ENCODE results near the gene IGLON5.

Gene IGLON5

DNA sequence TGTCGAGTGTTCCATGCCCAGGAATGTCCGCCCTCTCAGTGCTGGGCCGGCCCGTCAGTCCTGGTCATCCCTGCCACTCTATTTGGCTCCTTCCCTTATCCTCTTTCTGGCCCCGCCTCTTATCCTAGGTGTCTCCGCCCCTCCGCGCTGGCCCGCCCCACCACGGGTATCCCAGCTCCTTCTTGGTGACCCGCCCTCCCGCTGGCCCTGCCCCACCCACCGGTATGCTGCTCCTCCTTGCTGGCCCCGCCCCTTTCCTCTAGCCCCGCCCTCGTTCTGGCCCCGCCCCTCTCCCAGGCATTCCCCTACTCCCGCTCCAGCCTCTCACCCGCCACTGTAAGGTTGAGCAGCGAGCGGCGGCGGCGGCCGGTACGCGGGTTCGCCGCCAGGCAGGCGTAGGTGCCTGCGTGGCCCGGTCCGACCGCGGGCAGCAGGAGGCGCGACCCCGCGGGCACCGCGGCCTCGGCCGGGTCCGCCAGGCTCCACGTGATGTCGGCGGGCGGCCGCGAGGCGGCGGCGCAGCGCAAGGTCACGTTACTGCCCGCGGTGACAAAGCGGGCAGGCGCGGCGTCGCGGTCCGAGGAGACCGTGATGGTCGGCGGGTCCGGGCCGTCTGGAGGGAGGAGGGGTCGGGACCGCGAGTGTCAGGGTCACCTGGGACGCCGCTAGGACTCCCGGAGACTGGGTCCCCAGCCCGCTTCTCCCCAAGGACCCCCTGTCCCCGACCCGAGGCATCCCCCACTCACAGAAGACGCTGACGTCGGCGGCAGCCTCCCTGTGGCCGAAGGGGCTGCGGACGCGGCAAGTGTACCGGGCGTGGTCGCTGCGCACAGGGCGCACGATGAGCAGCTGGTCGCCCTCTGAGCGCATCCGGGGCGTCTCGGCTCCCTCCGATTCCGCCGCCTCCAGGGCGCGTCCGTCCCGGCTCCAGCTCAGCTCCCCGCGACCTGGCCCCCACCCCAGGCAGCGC, 28.5 kb downstream of the IGLON5 start:
- DNase-seq: peak; percentile 90

DNA sequence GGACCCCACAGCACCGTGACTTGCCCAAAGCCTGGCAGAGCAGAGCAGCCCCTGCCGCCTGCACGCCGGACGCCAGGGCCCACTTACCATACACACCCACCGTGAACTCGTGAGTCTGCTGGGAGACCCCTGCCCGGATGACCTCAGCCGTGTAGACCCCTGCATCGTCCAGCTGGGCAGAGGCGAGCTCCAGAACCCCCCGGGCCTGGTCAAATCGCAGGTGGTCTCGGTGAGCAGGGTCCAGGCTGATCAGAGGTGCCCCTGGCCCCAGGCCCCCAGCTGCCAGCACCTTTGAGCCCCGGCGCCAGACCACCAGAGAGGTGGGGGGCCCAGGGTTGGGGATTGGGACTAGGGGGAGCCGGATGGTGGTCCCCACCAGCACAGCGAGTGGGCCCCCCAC, 29.6 kb downstream of the IGLON5 start:
- no peak for DNase-seq

DNA sequence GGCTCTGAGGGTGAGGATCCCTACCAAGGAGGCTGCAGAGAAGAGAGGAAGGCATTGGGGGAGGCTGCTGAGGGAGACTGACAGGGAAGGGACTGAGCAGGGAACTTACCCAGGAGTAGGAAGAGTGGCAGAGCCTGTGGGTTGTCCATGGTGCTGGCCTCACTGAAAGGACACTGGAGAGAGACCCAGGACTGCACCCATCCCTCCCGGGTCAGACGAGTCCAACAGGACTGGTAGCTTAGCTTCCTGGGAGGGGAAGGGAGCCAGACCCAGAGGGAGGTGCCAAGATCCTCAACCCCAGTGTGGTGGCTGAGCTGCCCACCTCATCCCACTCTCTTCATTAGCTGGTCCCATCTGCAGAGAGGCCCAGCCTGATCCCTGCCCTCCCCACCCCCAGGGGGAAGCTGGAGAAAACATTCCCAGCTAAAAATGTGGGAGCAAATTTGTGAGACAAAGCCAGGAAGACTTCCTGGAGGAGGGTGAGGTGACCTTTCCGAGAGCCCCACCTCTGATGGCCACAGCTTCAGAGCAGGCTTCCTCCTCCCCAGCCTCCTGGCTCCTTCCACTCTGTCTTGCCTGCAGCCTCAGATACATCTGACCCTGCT, 30.6 kb downstream of the IGLON5 start, which contains the start of gene VSIG10L:
Gene VSIG10L (minus strand): TSS at position 164 of the 605 bp plus-strand sequence. CDS start 15 bp downstream, at position 149.
- DNase-seq: no peak

DNA sequence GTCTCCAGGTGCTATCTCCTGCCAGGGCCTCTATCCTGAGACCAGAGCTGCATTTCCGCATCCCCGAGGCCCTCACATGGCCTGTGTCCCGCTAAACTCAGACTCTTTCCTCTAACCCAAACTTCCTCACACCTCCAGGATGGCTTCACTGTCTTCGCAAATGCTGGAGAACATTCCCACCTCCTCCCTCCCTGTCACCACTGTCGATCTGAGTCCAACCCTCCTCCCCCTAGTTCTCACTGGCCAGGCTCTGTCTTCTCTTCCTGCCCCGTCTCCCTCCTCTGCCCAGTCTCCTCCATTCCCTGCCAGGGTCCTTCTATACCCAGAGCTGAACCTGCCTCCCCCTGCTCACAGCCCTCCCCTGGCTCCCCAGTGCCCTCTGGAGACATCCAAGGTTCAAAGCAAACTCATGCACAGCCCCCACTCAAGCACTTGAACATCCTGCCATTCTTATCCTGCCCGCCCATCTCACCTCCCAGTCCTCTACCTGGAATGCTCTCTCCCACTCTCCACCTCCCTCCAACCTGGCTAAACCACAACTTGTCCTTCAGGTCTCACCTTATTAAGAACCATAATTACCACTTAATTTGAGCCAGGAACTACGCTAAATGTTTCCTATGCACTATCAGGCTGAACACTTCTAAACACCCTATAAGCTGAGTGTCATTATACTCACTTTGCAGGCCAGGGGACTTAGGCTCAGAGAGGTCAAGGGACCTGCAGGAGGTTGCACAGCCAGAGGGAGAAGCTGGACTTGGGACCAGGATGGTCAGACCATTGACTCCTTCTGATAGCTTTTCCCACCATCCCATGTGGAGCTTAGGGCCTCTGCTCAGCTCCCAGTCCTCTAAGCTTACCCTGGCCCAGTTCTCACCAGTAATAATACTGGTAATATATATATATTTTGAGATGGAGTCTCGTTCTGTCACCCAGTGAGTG, 31.5 kb downstream of the IGLON5 start:
- DNase-seq: no peak

DNA sequence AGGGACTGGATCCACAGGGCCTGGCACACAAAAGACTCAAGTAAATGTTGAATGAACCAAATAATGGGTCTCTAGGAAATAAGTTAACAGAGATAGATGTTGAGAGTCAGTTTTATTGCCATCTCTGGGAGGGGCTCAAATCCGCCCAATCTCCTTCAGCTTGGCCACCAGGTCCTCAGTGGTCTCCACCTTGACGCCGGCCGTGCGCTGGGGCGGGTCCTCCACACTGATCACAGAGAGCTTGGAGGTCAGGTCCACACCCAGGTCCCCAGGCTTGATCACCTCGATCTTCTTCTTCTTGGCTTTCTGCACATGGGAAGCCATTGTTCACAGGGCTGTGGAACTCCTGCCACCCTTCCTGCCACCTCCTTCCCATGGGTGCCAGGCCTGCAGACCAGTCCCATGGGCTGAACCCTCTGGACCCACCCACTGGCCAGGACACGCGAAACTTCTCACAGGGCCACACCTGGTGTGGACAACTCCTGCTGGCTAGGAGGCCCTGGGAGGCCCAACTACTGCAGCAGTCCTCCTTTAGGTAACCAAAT, 33.7 kb downstream of the IGLON5 start:
- DNase-seq: no peak

DNA sequence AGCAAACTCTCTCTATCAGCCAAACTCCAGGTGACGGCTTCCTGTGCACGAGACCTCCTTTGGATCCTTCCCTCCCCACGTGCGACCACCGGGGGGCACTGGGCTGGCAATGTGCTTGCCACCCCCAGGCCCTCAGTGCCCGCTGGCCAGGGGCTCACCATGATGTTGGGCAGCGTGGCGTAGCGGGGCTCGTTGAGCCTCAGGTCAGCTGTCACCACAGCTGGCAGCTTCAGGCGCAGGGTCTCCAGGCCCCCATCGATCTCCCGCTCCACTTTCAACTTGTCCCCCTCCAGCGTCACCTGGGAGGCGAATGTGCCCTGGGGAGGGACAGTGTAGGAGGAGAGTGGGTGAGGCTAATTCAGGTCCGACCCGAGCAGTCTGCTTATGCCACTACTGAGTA, 35.3 kb downstream of the IGLON5 start:
- no peak for DNase-seq

DNA sequence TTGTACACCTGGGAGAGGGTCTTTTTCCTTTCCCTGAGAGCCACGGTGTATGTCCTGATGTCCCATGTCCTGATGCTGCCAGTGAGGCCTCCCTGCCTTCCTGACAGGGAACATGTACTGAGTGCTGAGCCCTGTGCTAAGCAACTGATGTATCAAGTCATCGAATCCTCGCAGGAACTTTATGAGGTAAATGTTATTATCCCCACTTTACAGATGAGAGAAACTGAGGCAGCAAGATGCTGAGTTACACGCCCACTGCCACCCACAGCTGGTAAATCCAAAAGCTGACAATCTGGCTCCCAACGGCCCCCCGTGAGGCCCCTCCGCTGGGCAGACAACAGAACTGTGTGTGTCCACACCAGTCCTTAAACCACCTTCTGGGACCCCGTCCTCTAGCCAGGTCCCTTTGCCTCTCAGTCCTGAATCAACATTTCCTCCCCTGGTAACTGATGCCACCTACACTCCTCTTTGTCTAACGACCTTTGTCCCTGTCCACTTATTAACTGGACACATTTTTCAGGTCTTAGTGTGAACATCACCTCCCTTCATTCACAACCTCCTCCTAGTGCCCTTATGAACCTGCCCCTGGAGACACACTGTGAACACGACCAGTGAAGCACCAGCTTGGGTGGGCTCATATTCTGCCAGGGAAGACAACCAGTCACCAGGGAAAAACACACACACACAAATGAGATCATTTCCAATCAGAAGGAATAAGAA, 35.9 kb downstream of the IGLON5 start:
- no peak for DNase-seq

DNA sequence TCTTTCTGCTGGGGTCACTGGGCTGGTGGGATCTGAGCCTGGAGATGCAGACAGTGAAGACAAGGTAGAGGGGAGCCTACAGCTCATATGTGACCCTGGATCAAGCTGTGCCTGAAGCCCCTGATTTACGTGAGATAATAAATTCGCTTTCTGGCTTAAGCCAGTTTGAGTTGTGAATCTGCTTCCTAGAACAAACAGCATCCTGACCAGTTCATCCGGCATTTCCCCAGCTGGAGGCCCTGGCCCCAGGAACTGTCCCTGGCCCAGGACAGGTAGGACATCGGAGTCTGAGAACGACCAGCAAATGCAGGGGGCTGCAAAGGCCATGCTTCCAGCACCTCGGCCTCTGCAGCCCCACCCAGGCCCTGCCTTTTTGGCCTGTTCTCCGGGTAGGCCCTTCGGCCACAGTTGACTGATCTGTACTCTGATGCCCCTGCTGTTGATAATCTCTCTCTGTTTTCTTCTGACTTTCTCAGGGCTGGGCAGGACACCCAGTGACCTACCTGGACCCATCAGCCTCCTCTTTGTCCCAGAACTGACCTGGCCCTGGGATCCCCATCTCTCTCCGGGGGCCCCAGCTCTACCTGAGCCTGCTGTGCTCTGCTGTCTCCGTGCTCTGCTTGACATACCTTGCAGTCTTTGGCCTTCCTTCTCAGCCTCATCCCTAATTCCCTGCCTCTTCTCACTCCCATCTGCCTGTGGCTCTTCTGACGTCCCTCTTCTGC, 40.0 kb downstream of the IGLON5 start:
- no peak for DNase-seq

DNA sequence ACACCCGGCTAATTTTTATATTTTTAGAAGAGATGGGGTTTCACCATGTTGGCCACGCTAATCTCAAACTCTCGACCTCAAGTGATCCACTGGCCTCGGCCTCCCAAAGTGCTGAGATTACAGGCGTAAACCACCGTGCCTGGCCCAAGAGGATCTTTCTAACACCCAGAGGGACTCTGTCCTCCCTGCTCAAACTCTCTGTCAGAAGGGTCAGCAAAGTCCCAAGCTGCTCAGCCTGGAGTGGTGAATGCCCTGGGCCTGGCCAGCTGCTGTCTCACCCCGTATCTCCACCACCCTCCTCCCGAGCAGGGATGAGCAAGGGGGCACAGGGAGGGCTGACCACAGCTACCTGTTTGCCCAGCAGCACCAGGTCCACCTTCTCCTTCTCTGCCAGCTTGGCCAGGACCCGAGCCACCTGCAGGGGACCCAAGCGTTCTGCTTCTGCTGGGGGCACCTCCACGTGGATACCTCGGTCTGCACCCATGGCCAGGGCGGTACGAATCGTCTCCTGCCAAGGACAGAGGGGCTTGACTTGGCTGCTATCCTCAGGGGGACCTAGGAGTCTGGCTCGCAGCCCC, 41.4 kb downstream of the IGLON5 start:
- DNase-seq: no peak

DNA sequence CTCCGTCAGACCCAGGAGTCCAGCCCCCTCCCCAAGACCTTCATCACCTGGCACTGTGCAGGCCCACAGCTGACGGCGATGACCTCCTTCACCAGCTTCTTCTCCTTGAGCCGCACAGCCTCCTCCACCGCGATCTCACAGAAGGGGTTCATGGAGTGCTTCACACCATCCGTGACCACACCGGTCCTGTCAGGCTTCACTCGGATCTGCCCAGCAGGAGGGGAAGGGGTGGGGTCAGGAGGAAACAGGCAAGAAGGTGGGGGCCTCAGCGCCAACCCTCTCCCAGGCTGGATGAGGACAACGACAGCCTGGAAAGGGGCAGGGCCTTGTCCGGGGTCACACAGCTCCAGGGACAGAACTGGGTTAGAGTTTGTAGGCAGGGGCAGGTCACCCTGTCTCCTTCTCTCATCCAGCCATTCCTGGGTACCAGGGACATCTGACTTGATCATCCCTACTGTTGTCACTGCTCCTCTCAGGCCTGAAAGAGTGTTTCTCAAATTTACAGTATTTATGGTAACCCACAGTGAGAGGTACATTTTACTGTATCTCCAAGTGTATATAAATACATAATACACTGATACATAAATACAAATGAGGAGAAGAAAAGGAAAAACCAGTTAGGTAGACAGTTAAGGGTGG, 42.8 kb downstream of the IGLON5 start:
- DNase-seq: no peak

DNA sequence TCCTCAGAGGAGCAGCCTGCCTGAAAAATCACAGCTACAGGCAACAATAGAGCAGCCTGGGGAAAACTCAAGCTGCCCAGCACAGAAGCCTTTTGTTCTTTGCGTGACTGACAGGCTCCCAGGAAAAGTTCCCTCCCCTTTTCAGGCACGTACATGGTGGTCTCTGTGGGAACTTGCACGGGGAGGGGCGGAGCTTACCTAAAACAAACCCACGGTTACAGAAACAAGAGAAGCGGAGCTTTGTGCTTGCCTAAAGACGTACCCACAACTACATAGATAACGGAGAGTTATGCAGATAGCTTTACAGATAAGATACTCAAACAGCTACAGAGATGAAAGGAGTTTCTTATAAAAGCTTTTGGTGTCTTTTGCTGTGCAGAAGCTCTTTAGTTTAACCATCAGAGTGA, 43.3 kb downstream of the IGLON5 start:
- DNase-seq: no peak

DNA sequence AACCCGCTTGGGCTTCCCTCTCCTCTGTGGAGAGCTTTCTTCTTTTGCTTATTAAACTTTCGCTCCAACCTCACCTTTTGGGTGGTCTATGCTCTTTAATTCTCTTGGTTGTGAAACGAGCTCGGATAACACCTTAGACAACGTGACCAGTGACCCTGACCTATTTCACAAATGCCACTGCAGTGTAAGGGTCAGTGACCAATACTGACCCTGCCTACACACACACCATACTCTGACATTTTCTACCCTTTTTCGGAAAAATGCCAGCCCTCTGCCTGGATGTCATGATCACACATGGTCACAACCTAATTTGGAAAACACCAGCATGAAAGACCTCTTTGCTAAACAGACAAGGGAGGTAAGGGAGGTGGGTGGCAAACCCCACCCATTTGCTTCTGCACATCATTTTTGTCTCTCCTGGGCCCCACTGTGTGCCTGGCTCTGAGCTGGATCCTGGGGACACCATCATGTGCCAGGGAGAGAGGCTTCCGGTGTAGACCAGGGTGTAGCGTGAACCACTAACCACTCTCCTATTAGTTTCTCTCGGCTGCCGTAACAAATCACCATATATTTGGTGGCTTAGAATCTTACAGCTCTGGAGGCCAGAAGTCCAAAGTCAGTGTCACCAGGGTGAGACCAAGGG, 44.8 kb downstream of the IGLON5 start:
- DNase-seq: no peak

DNA sequence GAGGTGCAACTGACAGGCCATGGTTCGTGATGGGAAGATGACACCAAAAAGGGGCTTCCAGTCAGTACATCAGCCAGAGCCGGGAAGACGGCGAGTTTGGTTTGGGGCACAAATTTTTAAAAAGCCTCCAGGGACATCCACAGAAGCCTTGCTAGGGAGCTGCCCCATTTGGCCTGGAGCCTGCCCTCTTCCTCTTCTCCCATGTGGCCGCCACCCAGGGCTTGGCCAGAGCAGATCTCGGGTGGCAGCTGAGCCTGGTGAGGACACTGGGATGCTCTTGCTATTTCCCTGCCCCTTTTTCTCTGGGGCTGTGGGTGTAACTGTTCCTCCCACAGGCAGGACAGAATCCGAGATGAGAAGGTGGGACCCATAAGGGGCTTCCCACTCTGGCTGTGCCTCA, 46.5 kb downstream of the IGLON5 start:
- no peak for DNase-seq

DNA sequence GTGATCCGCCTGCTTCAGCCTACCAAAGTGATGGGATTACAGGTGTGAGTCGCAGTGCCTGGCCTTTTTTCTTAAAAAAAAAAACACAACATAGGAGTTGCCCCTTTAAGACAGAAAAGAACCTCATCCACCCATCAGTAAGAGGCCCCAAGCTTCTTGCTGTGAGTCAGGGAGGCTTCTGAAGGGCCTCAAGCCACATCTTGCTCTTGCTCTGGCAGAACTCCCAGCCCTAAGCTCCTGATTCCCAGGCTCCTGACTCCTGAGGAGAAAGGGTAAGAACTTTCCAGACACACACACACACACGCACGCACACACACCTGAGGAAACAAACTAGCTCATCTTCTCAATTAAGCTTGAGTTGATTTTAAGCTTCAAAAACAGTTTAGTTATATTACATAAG, 47.9 kb downstream of the IGLON5 start:
- DNase-seq: no peak

DNA sequence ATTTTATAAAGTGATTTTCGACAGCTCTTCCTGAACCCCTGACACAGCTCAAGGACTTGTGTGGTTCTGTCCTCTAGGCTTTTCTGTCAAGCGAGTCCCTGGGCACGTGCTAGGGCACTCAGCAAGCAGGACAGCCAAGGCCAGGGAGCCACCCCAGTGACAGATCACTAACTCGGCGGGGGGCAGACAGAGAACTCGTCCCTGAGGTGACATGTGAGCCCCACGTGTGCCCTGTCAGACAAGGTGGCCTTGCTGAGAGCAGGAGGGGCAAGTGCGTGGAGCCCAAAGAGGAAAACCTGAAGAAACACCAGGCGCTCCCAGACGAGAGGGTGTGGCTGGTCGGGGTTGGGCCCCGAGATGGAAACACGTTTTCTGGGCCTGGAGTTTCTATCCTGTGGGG, 49.8 kb downstream of the IGLON5 start:
- DNase-seq: no peak

DNA sequence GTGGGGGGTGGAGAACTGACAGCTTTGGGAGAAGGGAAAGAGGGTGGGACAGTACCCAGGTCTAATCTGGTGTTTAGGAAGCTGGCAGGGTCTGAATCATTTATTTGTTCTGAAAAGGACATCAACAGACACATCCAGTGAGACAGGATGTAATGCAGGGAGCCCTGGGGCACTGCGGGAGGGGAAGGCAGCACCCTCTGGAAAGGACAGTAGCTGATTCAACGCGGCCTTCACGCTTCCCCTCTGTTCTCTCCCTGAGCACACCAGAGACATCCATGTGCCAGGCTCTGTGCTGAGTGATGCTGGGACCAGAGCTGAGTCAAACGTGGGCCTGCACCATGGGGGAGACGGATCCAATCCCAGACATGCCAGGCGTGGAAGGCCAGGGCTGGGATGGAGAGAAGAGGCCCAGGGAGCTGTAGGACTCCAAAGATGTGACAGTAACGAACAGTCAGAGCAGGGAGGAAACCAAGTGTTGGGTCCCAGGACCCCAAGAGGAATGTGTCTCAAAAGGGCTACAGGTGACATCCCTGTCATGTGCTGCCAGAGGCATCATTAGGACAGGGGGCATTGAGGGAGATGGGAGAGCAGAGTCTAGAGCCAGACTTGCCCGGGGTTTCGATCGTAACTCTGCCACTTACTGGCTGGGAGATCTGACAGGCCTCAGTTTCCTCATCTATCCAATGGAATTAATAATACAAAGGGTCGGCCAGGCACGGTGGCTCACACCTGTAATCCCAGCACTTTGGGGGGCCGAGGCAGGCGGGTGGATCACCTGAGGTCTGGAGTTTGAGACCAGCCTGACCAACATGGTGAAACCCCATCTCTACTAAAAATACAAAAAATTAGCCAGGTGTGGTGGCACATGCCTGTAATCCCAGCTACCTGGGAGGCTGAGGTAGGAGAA, 53.0 kb downstream of the IGLON5 start:
- DNase-seq: no peak

DNA sequence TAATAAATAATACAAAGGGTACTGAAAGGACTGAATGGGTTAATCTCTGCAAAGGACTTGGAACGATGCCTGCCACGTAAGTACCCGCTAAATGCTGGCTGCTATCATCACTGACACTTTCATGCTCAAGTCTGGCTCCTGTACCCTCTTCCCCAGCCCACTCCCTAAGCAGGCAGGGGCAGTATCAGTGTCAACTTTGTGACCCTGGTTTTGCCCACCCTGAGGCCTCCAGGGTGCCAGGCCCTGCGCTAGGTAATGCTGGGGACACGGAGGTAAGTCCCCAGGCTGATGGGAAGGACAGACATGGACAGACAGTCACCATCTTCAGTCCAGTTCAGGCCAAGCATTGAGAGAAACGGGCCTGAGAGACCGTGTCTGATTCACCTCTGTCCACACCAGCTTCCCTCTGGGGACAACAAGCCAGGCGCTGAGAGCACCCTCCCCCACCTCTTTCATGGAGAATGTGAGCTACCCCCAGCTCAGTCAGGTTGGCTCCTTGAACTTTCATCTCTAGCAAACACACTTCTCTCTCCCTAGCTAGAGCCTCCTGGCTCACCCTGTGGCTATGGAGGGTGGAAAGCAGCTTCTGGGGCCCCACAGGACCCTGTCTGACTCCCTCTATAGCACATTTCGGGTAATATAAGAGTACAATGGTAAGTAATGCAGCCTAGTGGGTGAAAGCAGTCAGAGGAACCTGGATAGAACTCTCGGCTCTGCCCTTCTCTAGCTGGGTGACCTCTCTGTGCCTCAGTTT, 53.9 kb downstream of the IGLON5 start:
- DNase-seq: no peak

DNA sequence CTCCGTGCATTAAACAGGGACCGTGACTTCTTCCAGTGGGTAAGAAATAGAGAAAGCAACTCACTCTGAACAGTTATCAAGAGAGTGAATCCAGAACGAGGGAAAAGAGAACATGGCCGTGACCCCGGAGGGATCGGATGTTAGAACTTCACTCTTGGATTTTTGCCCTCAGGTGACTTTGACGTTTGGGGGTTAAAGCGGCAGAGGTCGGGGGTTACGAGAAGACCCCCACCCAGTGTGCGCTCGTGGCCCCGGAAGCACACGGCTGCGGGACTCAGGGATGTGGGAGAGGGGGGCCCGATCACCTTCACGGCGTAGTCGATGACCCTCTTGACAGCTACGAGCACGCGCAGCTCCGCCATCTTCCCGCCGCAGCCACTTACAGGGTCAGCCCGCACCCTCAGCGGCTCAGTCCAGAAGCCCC, 54.5 kb downstream of the IGLON5 start, which contains the start of gene ETFB:
Gene ETFB (minus strand): TSS at position 424 of the 424 bp plus-strand sequence. CDS start 62 bp downstream, at position 362.
- DNase-seq: no peak
